ENCODE data around the gene TGFB1.

- TF ChIP-seq POLR2AphosphoS5 (IDR thresholded peaks at IDR 0.05; ENCODE audit: low read depth, low read length) (no peak), POLR2A (IDR thresholded peaks at IDR 0.05; ENCODE audit: low read depth, low read length) (no peak), TAF1 (IDR thresholded peaks at IDR 0.05; ENCODE audit: borderline replicate concordance, low read depth, low read length) (no peak)
These were observed 42.6 kb downstream of the TGFB1 start for GRCh38 chr19:41311072-41311471.
